ENCODE data around the gene TMEM126B. TPM values are rescaled to one million over a fixed set of nuclear protein-coding genes. Genes with fewer than 3 reads are reported as not detected.
A peak's percentile ranks its signal among the peaks of the same experiment; 100 is the strongest.

The TMEM126B gene
- total and polyA plus RNA-seq, 2 of the 13 experiments (the other 11 are each of a cell fraction or from before 2014, with no cell fraction given): 33.6 to 54.8 TPM

DNA sequence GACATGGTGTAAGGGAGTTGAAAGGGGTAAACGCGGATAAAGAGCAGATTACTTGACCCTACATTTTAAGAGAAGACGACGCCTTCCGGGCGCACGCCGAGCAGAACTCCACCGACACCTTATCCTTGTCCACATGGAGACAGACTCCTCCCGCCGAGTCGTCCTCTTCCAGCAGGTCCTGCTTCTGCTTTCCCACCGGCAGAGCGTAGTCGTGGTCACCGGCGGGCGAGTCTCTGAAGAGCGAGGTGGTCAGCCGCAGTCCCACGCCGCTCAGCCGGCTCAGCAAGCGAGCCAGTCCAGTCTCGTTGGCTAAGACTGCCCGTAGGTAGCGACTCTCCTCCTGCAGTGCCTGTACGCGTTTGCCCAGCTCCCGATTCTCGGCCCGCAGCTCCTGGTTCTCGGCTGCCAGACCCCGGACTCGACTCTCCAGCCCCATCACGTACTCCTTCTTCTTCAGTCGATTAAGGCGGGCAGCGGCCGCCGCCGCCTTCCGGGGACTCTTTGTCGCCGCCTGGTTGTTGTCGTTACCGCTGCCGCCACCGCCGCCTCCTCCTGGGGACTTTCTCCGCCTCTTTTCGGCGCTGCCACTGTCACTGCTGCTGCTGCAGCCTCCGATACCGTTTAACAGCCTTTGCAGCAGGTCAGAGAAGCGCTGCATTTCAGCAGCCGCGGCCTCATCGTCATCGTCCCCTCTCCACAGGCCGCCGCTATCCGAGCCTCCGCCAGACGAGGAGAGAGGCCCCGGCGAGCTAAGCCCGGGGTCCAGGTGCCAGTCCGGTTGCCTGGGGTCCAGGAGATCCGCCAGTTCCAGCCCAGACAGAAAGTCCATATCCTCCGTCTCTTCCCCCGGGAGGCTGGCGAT, 35.6 kb downstream of the TMEM126B start (continued):
- TF ChIP-seq ZSCAN31 (CRISPR knock-in tag; IDR thresholded peaks at IDR 0.05; ENCODE audit: low read depth) (peak; percentile 59; the same call in 1 of the 2 replicates), ZBTB42 (CRISPR knock-in tag; IDR thresholded peaks at IDR 0.05) (no peak), PHF21A (CRISPR knock-in tag; IDR thresholded peaks at IDR 0.05) (no peak), SMAD9 (CRISPR knock-in tag; IDR thresholded peaks at IDR 0.05) (peak; percentile 69; the same call in 1 of the 2 replicates), PHF8 (CRISPR knock-in tag; IDR thresholded peaks at IDR 0.05) (no peak), NCOR1 (IDR thresholded peaks at IDR 0.05; ENCODE audit: borderline replicate concordance, low read length) (no peak), ZBTB3 (CRISPR knock-in tag; IDR thresholded peaks at IDR 0.05; ENCODE audit: borderline replicate concordance, low read depth) (no peak), SIN3A (IDR thresholded peaks at IDR 0.05; ENCODE audit: borderline replicate concordance, low read depth, low read length) (0 out of 2 replicates have a peak, but pooled peaks have one; percentile 71), NFIB (CRISPR knock-in tag; IDR thresholded peaks at IDR 0.05; ENCODE audit: borderline replicate concordance) (no peak), POLR2AphosphoS5 (IDR thresholded peaks at IDR 0.05; ENCODE audit: low read depth, low read length) (no peak), HOXD1 (CRISPR knock-in tag; IDR thresholded peaks at IDR 0.05) (no peak), KLF11 (CRISPR knock-in tag; IDR thresholded peaks at IDR 0.05) (no peak), SRSF1 (optimal IDR thresholded peaks at IDR 0.05; ENCODE audit: low read depth, low read length) (peak; percentile 79), SRSF9 (IDR thresholded peaks at IDR 0.05; ENCODE audit: borderline replicate concordance, insufficient read depth, low read depth, low read length, poor library complexity, severe bottlenecking) (no peak), ZNF788 (CRISPR knock-in tag; IDR thresholded peaks at IDR 0.05; ENCODE audit: borderline replicate concordance) (peak; percentile 41; the same call in 1 of the 2 replicates), TBP (CRISPR knock-in tag; IDR thresholded peaks at IDR 0.05) (0 out of 2 replicates have a peak, but pooled peaks have one; percentile 31)
- TF ChIP-seq, protein P1, sequence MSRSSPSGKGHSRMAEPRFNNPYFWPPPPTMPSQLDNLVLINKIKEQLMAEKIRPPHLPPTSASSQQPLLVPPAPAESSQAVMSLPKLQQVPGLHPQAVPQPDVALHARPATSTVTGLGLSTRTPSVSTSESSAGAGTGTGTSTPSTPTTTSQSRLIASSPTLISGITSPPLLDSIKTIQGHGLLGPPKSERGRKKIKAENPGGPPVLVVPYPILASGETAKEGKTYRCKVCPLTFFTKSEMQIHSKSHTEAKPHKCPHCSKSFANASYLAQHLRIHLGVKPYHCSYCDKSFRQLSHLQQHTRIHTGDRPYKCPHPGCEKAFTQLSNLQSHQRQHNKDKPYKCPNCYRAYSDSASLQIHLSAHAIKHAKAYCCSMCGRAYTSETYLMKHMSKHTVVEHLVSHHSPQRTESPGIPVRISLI (CRISPR knock-in tag; IDR thresholded peaks at IDR 0.05; ENCODE audit: borderline replicate concordance): no peak
- TF ChIP-seq, protein P2, sequence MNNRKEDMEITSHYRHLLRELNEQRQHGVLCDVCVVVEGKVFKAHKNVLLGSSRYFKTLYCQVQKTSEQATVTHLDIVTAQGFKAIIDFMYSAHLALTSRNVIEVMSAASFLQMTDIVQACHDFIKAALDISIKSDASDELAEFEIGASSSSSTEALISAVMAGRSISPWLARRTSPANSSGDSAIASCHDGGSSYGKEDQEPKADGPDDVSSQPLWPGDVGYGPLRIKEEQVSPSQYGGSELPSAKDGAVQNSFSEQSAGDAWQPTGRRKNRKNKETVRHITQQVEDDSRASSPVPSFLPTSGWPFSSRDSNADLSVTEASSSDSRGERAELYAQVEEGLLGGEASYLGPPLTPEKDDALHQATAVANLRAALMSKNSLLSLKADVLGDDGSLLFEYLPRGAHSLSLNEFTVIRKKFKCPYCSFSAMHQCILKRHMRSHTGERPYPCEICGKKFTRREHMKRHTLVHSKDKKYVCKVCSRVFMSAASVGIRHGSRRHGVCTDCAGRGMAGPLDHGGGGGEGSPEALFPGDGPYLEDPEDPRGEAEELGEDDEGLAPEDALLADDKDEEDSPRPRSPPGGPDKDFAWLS (CRISPR knock-in tag; IDR thresholded peaks at IDR 0.05; ENCODE audit: borderline replicate concordance): no peak
- TF ChIP-seq, protein P3, sequence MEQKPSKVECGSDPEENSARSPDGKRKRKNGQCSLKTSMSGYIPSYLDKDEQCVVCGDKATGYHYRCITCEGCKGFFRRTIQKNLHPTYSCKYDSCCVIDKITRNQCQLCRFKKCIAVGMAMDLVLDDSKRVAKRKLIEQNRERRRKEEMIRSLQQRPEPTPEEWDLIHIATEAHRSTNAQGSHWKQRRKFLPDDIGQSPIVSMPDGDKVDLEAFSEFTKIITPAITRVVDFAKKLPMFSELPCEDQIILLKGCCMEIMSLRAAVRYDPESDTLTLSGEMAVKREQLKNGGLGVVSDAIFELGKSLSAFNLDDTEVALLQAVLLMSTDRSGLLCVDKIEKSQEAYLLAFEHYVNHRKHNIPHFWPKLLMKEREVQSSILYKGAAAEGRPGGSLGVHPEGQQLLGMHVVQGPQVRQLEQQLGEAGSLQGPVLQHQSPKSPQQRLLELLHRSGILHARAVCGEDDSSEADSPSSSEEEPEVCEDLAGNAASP (CRISPR knock-in tag; IDR thresholded peaks at IDR 0.05; ENCODE audit: borderline replicate concordance): no peak
- TF ChIP-seq, protein P4, sequence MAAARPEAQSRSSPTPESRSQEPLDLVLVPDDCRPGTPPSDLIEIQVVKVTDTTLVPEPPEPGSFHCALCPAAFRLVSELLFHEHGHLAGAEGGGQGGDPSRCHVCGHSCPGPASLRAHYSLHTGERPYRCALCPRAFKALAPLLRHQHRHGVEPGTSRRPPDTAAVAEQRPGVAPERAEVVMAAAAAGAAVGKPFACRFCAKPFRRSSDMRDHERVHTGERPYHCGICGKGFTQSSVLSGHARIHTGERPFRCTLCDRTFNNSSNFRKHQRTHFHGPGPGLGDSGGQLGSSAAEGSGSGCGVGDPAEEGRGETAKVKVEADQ (CRISPR knock-in tag; IDR thresholded peaks at IDR 0.05; ENCODE audit: borderline replicate concordance): no peak
- TF ChIP-seq, protein P5, sequence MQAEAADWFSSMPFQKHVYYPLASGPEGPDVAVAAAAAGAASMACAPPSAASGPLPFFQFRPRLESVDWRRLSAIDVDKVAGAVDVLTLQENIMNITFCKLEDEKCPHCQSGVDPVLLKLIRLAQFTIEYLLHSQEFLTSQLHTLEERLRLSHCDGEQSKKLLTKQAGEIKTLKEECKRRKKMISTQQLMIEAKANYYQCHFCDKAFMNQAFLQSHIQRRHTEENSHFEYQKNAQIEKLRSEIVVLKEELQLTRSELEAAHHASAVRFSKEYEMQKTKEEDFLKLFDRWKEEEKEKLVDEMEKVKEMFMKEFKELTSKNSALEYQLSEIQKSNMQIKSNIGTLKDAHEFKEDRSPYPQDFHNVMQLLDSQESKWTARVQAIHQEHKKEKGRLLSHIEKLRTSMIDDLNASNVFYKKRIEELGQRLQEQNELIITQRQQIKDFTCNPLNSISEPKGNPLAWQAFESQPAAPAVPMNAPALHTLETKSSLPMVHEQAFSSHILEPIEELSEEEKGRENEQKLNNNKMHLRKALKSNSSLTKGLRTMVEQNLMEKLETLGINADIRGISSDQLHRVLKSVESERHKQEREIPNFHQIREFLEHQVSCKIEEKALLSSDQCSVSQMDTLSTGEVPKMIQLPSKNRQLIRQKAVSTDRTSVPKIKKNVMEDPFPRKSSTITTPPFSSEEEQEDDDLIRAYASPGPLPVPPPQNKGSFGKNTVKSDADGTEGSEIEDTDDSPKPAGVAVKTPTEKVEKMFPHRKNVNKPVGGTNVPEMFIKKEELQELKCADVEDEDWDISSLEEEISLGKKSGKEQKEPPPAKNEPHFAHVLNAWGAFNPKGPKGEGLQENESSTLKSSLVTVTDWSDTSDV (CRISPR knock-in tag; IDR thresholded peaks at IDR 0.05): peak; percentile 64; the same call in 1 of the 2 replicates
